ENCODE results near the gene TXNDC2.

TXNDC2 gene

DNA sequence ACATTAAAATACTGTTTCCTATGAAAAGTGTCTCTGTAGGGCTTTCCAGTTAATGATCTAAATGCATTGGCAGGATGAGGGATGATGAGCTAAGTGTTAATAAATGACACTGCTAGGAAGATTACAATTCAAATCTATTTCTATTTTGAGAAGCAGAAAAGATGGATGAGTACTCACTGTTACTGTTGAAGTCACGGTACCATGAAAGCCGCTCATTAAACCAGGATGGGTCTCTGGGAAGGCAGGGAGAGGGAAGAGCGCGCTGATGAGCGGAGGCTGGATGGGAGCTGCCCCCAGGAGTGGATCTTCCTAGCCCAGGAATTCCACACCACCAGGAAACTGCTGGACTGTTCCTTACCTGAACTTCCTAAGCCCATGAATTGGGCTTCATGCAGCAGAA, 27.1 kb upstream of the TXNDC2 start:
- intact Hi-C loops (cut with DNase I) = no loop called here
- no peak for DNase-seq

GRCh38 chr18:9859232-9859631, 26.5 kb upstream of the TXNDC2 start:
- intact Hi-C loops (cut with DNase I) = no loop called here
- DNase-seq = no peak

- intact Hi-C loops (cut with DNase I) = no loop called here
- no peak for DNase-seq
Observed at GRCh38 chr18:9860682-9861081, 25.1 kb upstream of the TXNDC2 start.

GRCh38 chr18:9861157-9861556, 24.6 kb upstream of the TXNDC2 start:
- no peak for DNase-seq
- intact Hi-C loops (cut with DNase I) = no loop called here

GRCh38 chr18:9861933-9862332, 23.8 kb upstream of the TXNDC2 start:
- no peak for DNase-seq
- intact Hi-C loops (cut with DNase I) = no loop called here

GRCh38 chr18:9862686-9863085, 23.1 kb upstream of the TXNDC2 start:
- intact Hi-C loops (cut with DNase I) = no loop called here
- DNase-seq = no peak

GRCh38 chr18:9863282-9863681, 22.5 kb upstream of the TXNDC2 start:
- intact Hi-C loops (cut with DNase I) = no loop called here

DNA sequence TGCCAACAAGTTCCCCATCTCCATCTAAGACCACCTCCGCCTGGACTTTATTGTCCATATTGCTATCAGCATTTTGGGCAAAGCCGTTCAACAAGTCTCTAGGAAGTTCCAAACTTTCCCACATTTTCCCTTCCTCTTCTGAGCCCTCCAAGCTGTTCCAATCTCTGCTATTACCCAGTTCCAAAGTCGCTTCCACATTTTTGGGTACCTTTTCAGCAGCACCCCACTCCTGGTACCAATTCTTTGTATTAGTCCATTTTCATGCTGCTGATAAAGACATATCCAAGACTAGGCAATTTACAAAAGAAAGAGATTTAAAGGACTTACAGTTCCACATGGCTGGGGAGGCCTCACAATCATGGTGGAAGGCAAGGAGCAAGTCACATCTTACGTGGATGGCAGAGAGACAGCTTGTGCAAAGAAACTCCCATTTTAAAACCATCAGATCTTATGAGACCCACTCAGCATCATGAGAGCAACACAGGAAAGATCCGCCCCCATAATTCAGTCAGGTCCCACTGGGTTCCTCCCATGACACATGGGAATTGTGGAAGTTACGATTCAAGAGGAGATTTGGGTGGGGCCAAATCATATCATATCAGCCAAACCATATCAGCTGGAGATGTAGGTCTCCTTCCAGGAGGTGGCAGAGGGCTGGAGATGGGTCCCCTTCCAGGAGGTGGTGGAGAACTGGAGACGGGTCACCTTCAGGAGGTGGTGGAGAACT, 19.8 kb upstream of the TXNDC2 start:
- intact Hi-C loops (cut with DNase I) = no loop called here
- DNase-seq = no peak

More at GRCh38 chr18:9863282-9863681, 22.5 kb upstream of the TXNDC2 start:
- no peak for DNase-seq

DNA sequence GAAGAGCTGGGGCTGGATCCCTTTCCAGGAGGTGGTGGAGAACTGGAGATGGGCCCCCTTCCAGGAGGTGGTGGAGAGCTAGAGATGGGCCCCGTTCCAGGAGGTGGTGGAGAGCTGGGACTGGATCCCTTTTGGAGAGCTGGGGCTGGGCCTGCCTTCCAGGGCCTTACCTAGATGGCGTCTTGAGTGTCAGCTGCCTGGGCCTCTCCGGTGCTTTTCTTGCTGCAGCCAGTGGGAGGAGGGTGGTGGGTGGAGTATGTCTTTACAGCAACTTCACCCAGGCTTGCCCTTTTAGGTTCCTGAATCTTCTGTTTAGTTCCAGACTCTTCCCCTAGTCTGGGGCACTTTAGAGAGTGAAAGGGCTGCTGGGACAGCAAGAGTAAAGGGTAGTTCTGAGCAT, 19.1 kb upstream of the TXNDC2 start:
- DNase-seq = no peak

GRCh38 chr18:9867071-9867594, 18.6 kb upstream of the TXNDC2 start:
- intact Hi-C loops (cut with DNase I) = no loop called here

More for the DNA sequence above, 19.1 kb upstream of the TXNDC2 start:
- intact Hi-C loops (cut with DNase I) = no loop called here

GRCh38 chr18:9868857-9869714, 16.7 kb upstream of the TXNDC2 start:
- no peak for DNase-seq
- intact Hi-C loops (cut with DNase I) = no loop called here

More at GRCh38 chr18:9867071-9867594, 18.6 kb upstream of the TXNDC2 start:
- DNase-seq = no peak

GRCh38 chr18:9869715-9870430, 15.9 kb upstream of the TXNDC2 start:
- no peak for DNase-seq
- intact Hi-C loops (cut with DNase I) = no loop called here

- intact Hi-C loops (cut with DNase I) = no loop called here
- DNase-seq = no peak
Observed at GRCh38 chr18:9870431-9871008, 15.3 kb upstream of the TXNDC2 start.

DNA sequence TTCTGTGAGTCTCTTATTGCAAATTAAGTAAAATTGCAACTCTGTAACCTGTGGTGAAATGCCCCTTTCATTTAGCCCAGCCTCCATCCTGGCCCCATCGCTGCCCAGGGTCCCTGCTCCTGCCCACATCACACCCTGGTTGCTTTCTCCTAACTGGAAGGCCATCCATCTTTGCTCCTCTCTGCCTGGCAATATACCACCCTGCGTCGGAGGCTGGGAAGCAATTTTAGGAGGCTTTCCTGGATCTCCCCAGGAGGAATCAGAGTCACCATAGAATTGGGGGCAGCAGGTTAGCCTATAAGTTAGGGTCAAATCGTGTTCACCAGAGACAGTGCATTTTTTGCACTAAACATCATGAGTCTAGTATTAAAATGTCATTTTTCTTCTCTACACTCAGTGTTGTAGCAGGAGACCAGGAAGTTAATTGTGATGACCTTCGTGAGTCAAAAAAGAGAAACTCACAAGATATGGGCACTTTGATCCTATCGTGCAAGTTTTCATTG, 14.5 kb upstream of the TXNDC2 start:
- intact Hi-C loops (cut with DNase I) = no loop called here
- no peak for DNase-seq

DNA sequence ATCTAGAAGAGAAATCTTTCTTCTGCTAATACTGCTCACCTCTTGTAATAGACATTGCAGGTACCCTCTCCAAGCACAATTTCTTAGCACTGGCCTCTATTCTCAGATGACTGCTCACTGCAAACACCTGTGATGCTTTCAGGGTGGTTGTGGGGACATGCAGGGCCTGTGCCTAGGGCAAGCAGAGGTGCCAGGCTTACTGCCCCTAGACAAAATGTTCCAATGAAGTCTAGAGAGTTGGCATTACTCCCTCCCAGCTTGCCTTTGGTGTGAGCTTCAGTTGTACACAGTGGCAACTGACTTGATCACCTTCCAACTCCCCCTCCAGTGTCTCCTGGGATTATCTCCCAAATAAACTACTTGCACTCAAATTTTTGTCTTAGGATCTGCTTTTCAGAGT, 12.9 kb upstream of the TXNDC2 start:
- intact Hi-C loops (cut with DNase I) = no loop called here
- no peak for DNase-seq

- DNase-seq = no peak
- intact Hi-C loops (cut with DNase I) = no loop called here
Observed at GRCh38 chr18:9874728-9875127, 11.0 kb upstream of the TXNDC2 start.

- intact Hi-C loops (cut with DNase I) = no loop called here
Observed at GRCh38 chr18:9876212-9876866, 9.4 kb upstream of the TXNDC2 start.

DNA sequence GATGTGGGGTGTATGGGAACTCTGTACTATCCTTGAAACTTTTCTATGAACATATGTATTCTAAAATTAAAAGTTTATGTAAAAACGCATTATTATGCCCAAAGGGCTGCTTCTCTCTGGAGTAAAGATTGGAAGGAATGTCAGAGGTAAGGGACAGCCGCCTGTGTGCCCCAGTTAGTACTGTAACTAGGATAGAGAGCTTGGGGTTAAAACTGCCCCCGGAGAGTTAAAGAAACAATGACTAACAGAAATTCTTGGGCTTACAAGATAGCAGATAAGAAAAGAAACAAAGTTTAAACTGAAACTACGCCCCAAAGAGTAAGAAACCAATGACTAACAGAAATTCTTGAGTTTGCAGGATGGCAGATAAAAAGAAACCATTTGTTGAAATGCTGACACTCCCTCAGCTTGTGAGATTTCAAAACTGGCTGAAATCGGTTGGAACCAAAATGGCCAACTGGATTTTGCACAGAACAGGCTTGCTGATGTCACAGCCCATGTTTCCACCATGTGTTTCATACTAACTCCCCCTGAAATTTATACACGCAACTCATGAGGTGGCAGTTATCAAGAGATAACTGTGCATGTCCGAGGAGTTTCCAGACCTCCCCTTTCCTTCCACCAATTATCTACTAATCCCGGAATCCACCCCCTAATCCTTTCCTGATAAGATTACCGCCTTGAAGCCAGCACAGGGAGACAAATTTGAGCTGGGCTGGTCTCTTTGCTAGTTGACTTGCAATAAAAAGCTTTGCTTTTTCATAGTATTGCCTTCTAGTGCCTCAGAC, 8.7 kb upstream of the TXNDC2 start:
- DNase-seq = no peak
- intact Hi-C loops (cut with DNase I) = no loop called here

More at GRCh38 chr18:9876212-9876866, 9.4 kb upstream of the TXNDC2 start:
- no peak for DNase-seq

DNA sequence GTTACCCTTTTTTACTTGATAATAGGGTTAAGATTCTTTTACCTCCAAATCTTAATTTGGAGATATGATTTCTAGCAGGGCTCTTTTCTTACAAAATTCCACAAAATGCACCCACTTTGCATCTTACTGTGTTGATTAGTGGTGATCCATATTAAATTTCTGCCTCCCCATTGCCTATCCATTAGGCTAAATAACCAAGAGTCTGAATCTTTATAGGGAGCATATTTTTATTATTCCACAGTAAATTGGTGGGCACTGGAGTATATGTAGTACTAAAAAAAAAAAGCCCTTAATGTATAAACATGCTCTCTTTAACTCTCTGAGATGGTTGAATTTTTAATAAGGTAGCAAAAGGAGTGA, 8.1 kb upstream of the TXNDC2 start:
- intact Hi-C loops (cut with DNase I) = no loop called here

More for the DNA sequence above, 8.1 kb upstream of the TXNDC2 start:
- DNase-seq = no peak

Measured in posterior cingulate gyrus (tissue), 11 donors.